GM21723 (cell line): ENCODE data around the gene LRP5.

Source experiments
- ATAC-seq: cut with Tn5 transposase; IDR thresholded peaks from one replicate; pipeline ENCODE4 v1.9.1; 2021; ENCODE audit warnings: mild to moderate bottlenecking, moderate library complexity; ENCODE audit not compliant: unreplicated experiment

The LRP5 gene

GRCh38 chr11:68308068-68308467 lies 4.3 kb upstream of the LRP5 start:
- ATAC-seq, result no peak

DNA sequence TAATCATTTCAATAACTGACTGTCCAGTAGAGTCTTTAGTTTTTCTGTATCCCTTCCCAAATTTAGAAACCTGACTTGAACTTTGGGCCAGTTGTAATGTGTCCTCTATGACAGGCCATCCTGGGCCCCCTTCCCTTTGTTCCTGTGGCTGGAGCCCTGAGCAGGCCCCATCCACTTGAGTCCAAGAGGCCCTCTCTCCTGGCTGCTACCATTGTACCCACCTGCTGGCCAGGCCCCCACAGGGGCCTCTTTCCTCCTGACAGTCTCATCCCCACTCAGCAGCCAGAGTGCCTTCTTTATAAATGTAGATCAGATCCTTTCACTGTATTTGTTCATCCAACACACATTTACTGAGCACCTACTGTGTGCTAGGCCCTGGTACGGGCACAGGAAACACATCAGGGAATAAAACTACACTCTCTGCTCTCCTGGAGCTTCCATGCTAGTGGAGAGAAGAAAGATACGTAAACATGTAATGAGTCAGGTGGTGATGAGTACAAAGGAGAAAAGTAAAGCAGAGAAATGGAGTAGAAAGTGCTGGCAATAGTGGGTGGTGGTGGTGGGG lies 2.7 kb upstream of the LRP5 start:
- no peak for ATAC-seq

DNA sequence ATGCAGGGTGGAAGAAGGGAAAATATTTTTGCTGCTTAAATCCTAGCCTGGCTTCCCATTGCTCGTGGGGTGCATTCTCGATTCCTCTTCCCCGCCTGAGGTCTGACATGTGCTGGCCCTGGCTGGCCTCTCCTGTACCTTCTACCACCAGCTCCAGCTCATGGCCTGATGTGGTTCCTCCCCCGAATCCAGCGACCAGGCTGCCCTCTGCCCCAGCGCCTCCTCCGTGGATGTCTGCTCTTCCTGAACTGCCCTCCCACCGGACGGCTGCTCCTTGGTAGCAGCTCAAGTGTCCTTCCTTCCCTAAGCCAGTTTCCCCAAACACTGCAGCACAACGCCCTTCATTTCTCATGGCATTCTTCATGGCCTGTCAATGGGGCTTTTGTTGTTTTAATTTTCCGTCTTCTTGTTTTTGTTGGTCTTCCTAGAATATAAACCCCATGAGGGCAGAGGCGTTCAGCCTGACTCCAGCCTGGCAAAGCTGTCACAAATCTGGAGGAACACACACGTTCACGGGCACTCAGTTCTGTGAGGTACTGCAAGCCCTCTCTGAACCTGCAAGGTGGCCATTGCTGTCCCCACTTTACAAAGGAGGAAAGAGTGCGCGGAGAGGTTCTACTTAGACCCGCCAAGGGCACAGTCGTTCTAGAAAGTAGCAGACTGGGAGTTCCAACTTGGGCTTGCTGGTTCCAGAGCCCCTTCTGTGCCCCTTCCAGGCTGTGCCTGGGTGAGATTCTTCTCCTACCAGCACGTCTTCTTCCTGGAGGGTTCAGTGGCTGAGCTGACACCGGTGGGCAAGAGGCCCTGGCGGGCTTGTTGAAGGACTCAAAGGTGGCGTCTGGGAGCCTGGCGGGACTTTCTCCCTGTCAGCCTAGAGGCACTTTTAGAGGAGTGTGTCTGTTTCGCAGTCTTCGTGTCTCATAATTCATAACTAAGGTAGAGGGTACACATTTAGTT lies 953 bp upstream of the LRP5 start:
- no peak for ATAC-seq

GRCh38 chr11:68312780-68313573 lies 586 bp downstream of the LRP5 start:
- no peak for ATAC-seq

DNA sequence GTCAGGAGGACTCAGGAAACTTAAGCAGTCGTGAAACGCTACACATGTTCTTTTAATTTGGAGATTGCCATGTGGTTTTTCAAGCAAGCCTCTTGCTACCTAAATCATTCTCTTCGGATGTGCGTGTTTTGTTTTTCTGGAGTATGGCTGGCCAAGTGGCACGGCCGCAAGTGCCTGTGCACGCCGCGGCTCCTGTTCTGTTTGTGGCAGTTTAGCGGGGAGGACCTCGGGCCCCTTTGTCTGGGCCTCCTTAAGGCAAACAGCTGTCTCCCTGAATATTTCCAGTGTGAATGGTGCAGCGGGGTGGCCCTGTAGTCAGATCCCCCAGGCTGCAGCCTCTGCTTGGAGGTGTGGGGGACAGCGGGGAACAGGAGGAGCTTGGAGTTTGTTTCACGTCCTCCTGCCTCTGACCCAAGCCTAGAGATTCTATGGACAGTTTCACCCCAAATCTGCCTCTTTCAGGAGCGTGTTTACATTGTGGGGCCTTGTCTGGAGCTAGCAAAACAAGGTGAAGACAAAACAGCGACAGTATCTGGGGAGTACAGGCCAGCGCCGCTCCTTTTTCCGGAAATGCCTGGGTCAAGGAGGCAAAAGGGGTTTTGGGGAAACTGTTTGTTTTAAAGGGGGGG lies 1.3 kb downstream of the LRP5 start:
- no peak for ATAC-seq

DNA sequence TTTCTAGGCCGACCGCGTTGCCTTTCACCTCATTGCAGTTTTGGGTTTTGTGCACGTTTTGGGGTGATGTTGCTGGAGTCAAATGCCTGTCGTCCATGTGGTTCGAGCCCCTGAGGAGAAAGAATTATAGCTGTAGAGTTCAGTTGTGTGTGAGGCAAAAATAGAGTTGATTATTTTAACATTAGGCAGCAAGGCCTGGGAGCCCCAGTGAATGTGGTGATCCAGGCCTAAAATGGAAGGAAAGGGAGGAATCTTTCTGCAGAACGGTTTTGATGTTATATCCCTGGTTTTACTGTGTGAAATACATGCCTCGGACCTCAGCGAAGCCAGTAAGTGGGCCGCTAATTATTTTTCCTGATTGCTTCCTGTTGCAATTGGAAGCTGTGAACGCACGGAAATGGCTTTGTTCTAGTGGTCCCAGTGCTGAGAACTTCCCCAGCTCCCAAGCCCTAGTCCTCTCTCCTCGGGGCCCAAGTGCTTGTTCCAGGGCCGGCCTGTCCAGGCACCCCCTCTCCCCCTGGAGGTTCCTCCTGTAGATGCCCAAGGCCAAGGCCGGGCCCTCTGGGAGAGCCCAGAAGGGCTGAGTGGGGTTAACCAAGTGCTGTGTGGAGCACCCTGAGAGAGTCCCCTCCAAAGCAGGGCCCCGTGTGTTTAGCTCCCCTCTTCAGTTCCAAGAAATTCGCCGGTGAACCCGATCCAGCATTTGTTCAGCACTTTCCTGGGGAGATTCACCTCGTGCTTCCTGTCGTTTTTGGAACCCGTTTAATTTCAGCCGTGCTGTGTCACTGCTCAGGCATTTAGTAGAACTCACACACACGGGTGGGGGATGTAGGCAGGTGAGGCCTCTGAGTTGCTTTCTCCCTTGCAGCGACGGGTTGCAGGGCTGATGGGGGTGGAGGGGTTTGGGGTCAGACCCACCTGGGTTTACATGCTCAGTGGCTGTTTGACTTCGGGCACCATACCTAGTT lies 2.1 kb downstream of the LRP5 start:
- ATAC-seq, result no peak

DNA sequence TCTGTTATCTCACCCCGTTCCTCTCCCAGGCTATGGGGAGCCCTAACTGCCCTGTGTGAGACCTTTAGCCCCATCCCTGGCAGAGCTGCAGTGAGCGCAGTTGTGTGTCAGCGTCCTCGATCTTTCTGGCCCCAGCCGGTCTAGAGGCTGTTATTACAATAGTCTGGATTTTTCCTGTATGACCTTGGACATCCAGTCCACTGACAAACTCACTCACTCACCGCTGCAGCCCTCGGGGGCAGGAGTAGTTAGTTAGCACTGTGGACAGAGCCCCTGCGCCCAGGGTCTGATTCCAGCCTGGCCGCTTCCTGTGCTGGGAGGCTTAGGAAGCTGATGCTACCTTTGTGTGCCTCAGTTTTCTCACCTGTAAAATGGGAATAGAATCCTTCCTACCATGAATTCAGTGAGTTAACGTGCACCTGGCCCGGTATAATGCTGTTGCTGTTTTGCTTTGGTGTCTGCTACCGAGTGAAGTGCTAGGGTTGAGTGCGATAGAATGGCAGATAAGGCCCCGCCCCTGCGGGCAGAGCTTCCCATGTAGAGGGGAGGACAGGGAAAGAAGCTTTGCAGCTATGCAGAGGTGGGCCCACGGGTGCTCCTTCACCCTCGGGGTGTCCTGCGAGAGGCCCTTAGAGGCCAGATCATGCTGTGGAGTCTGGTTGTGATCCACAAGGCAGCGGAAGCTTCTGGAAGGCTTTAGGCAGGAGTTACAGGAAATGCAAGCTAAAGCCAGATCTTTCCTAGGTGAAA lies 3.0 kb downstream of the LRP5 start:
- ATAC-seq, result no peak

DNA sequence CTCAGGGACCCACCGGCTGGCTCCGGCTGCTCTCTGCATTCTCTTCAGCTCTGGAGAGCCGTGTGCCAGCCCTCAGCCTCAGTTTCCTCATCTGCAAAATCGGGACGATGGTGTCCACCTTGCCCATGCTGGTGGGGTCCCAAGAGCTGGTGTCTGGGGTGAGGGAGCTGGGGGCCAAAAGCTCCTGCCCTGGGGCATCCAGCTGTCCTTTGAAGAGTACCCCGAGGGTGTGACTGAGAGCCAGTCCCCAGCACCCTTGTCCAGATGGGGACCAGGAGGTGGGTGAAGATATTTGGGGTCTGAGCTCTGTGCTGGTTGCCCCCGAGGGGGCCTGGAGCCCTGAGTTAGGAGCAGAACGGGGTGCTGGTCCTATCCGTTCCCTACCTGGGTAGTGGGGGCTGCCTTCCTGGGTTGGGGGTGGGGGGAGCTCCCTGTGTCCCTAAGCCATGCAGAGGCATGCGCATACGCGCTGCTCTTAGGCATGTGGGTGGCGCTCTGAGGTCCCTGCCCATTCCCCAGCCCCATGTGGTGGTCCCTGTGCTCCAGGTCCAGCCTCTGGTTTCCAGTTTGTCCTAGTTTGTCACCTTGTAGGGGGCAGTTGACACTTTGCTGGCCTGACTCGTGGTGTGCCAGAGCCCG lies 4.9 kb downstream of the LRP5 start:
- no peak for ATAC-seq

DNA sequence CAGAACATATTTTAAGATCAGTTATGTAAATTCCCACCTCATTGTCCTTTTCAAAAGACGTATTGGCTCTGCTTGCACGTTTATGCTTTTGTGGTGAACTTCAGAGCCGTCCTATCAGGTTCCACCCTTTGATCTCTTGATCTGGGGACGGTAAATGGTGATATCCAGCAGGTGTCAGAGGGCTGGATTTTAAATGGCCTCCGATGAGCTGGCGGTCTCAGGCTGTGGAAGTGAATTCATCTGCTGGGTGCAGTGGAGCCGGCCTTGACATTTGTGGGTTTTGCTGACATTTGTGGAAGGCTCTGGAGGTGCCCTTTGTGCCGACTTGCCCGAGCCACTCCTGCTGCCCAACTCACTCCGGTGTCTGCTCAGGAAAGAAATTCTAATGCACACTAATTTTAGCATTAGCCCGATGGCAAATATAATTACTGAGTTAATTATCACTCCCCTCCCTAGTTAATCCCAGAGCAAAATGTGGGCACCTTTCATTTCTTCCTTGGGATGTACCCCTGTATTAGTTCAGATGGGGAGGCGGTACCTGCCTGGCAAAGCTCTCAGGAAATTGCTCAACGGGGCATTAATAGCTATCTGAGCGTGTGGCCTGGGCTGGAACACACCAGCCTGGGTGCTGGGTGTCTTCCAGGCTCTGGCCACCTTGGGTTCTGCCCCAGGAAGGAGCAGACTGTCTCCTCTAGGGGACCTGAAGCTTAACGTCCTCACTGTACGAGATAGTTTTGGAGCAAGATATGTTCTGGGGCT lies 9.1 kb downstream of the LRP5 start:
- no peak for ATAC-seq

DNA sequence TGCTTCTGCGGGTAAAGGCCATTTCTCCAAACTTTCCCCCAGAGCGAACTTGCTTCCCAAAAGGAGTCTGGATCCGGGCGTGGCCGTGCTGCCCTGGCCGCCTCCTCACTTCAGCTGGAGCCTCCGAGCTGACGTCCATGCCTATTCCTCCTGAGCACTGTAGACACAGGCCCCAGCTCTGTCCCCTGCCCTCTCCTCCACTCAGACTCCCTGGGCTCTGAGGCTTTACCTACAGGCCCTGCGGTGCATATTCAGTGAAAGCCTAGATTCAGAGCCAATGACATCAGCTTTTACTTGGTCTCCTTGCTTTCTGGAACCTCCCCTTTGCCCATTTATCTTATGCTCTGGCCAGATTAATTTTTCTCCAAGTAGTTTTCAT lies 9.7 kb downstream of the LRP5 start:
- ATAC-seq, result no peak

DNA sequence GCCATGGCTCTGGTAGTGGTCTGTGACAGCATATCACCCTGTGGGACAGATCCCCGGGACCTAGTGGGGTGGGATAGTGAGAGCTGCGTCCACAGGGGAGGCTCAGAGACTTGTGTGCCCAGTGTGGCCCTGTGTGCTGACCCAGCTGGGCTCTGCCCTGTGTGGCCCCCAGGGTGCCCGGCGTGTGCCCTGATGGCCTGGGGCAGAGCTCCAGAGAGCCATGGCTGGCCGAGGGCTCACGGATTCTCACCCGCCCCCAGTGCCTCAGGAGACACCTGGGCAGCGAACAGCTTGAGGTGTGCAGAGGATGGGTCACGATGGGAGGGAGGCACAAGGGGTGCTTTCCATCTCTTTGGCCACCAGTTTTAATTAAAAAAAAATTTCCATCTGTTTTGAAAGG lies 11.8 kb downstream of the LRP5 start:
- ATAC-seq, result no peak

DNA sequence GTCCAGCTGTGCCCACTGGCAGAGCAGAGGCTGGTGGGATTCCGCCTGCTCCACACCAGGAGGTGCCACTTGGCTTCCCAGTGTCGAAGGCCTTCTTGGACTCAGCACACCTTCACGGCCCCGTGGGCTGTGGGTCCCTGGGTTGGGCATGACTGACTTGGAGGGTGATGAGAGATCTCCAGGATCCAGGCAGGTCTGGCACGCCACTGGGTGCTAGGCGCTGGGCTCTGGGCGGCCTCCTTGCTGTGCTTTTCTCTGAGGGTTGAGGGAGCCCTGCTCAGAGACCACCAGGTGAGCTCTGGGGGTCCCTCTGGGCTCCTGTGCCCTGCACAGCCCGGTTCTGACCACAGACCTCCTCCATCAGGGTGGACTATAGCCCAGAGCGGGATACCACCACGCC lies 12.3 kb downstream of the LRP5 start:
- ATAC-seq, result no peak

DNA sequence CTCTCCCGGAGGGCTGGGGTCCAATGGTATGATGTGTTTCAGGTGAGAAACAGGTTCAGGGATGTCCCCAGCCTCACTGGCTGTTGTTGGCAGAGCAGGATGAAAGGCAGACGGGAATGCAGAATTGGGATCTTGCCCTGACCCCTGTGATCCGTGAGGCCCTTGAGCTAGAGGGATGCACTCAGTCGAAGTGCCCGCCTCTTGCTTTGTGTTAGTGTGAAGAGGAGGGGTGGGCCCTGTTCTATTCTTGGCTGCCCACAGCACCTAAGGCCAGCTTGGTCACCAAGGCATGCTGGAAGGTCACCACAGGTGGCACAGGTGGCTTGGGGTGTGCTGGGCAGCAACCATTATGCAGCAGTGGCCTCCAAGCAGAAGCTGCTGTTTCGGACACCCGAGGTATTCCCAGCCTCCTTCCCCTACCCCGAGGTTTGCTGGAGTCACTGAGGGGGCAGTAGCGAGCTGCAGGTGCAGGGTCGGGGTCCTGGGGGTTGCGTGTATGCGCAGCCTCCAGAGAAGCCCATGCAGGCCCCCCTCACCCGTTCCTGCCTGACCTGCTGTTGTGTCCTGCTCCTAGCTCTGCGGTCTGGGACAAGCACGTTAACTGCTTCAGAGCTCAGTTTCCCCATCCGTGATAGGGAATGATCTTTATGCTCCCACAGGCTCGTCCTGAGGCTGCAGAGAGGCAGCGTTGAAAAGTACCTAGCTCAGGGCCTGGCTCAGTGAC lies 13.0 kb downstream of the LRP5 start:
- no peak for ATAC-seq

DNA sequence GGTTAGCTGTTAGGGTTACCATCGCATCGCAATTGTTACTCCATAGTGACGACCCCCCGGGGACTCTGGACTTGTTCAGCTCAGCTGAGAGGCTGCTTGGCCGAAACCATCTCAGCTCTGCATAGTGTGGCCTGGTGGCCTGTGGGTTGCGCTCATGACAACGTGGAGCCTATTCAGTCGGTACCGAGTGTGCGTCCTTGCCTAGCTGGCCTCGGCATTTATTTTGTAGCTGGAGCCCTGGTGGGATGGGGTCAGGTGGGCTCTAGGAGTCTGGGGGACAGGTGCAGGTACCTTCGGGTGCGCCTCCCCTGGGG lies 13.5 kb downstream of the LRP5 start:
- no peak for ATAC-seq

GRCh38 chr11:68326334-68327215 lies 14.2 kb downstream of the LRP5 start:
- no peak for ATAC-seq

DNA sequence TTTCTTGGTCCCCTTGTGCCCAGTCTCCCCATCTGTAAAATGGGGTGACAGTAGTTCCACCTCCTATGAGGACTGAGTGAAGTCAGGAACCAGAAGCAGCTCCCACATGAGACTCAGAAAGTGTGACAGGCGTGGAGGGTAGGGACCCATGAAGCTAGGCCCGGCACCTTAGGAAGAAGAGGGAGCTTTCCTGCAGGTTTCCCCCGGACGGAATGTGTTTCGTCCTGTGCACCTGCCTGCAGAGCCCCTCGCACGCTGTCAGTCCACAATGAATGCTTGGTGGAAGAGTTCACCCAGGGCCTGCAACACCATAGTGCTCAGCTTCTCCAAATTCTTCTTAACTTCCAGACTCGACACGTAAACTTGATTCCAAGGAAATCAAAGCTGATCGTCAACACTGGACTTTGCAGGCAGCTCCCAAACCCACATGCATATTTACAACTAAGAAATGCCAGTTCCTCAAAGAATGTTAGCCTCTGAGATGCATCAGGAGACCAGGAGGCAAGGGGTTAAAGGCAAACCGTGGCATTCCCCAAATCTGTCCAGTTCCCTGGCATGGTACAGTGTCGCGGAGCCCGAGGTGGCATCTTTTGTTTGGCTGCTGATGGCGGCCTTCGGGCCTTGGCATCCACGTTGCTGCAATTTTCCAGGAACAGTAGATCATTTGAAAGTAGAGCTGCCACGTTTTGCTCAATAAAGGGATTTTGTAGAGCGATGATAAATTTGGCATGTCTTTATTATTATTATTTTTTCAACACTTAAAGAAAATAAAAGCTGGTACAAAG lies 15.4 kb downstream of the LRP5 start:
- ATAC-seq, result no peak
